Spleen (tissue), 7 donors: Measurements from ENCODE around the gene CEBPG.

ENCODE experiments used
- POLR2AphosphoS5 ChIP-seq, 3 donors: sonication (generic); formaldehyde crosslinking; IDR thresholded peaks; one replicate each; pipeline ENCODE4 v1.5.1; 2017; ENCODE audit warnings: antibody characterized with exemption in 3 of 3
- TF ChIP-seq, protein P1 (sequence below), 11 experiments: fragments of 200-600 bp in 7 of 11; fragments of 450-650 bp in 4 of 11; sonication (generic) in 4 of 11; IDR thresholded peaks in 8 of 11; conservative IDR thresholded peaks in 3 of 11; 1 replicate in 7 of 11; 2 replicates in 4 of 11; pipeline versions ENCODE4 v1.4.0 to v1.8.0; 2016 to 2021; ENCODE audit warnings: antibody characterized with exemption in 11 of 11, inconsistent platforms in 4 of 11, mild to moderate bottlenecking in 1 of 11
- donor health status: DM: no; HTN: no; CAD: no; lungs with moderate emphysema.
- donor health status: DM: no; HTN: no; CAD: no.
- donor health status: DM: no; HTN: no; CAD: no.

DNA sequence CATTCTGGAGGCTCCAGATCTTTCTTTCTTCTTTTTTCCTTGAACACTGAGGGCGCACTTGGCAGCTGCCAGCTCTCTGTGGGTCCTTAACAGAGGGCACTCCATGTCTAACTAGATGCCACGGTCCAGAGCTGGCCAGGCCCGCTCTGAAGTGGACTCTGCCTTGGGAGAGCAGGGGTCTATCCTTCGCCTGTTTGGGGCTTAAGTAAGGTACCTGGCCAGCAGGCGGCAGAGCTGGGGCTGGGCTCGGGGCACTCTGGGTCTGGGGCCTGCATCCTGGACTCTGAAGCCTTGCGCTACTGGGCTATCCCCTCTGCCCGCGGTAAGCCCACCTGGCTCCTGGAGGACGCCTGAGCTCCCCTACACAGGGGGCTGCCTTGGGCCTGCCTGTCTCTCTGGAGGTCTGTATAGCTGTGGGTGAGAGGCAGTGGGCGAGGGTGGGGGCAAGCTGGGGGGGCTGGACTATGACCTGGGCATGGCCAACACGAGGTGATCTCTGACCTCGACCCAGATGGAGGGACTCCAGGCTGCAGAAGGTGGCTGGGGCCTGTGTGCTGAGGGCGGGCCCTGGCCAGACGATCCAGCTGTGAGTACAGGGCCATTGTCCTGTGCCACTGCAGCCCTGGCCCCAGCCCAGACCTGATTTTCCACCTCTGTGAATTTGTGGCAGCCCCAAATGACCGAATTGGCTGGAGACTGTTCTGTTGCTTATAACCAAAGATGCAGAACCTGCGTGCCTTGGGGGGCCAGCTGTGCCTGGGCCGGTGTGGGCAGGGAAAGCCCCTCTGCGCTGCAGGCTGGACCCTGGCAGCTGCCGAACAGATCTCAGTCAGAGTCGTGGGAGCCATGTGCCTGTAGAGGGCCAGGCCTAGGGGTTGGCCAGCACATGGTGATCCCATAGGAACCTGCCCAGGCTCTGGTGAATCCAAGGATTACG is 26.5 kb downstream of the CEBPG start:
- TF ChIP-seq, protein P1, sequence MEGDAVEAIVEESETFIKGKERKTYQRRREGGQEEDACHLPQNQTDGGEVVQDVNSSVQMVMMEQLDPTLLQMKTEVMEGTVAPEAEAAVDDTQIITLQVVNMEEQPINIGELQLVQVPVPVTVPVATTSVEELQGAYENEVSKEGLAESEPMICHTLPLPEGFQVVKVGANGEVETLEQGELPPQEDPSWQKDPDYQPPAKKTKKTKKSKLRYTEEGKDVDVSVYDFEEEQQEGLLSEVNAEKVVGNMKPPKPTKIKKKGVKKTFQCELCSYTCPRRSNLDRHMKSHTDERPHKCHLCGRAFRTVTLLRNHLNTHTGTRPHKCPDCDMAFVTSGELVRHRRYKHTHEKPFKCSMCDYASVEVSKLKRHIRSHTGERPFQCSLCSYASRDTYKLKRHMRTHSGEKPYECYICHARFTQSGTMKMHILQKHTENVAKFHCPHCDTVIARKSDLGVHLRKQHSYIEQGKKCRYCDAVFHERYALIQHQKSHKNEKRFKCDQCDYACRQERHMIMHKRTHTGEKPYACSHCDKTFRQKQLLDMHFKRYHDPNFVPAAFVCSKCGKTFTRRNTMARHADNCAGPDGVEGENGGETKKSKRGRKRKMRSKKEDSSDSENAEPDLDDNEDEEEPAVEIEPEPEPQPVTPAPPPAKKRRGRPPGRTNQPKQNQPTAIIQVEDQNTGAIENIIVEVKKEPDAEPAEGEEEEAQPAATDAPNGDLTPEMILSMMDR (IDR thresholded peaks at IDR 0.05 in 8 of 11, conservative IDR thresholded peaks at IDR 0.05 in 3 of 11), result no peak
- no peak for TF ChIP-seq POLR2AphosphoS5 (IDR thresholded peaks at IDR 0.05)
